Mesenchymal stem cell (in vitro differentiated cells and primary cell): ENCODE results near the gene PRM2.

ENCODE experiments used
- DNase-seq: peaks from one replicate; pipeline ENCODE4 v3.0.0-alpha.2; 2013
- H2AFZ ChIP-seq: one replicate; pipeline ENCODE4 v1.6.1; 2013; ENCODE audit warnings: low read depth, mild to moderate bottlenecking, control low read depth, inconsistent platforms, low read length, moderate library complexity
- H2AK5ac ChIP-seq: 2 replicates; pipeline ENCODE4 v1.6.1; 2013; ENCODE audit warnings: low read length, moderate library complexity, mild to moderate bottlenecking, inconsistent platforms; ENCODE audit not compliant: severe bottlenecking
- H2BK120ac ChIP-seq: one replicate; pipeline ENCODE4 v1.6.1; 2013; ENCODE audit warnings: low read depth, mild to moderate bottlenecking, inconsistent platforms, low read length, moderate library complexity
- H2BK12ac ChIP-seq, 2 experiments: one replicate each; pipeline ENCODE4 v1.6.1; 2013; ENCODE audit warnings: inconsistent platforms in 2 of 2, low read length in 2 of 2, mild to moderate bottlenecking in 2 of 2, moderate library complexity in 2 of 2, control low read depth in 1 of 2
- H2BK15ac ChIP-seq: one replicate; pipeline ENCODE4 v1.6.1; 2013; ENCODE audit warnings: mild to moderate bottlenecking, low read depth, inconsistent platforms; ENCODE audit not compliant: poor library complexity, severe bottlenecking
- H2BK5ac ChIP-seq: 2 replicates; pipeline ENCODE4 v1.6.1; 2013; ENCODE audit warnings: low read depth, mild to moderate bottlenecking, low read length, control low read depth, inconsistent platforms; ENCODE audit not compliant: poor library complexity, severe bottlenecking
- H3K14ac ChIP-seq, 2 experiments: one replicate each; pipeline ENCODE4 v1.6.1; 2013; ENCODE audit warnings: inconsistent platforms in 2 of 2, low read length in 2 of 2, control low read depth in 1 of 2, mild to moderate bottlenecking in 1 of 2, moderate library complexity in 1 of 2
- H3K18ac ChIP-seq, 2 experiments: one replicate each; pipeline ENCODE4 v1.6.1; 2013; ENCODE audit warnings: inconsistent platforms in 2 of 2, low read length in 2 of 2, control low read depth in 1 of 2, low read depth in 1 of 2, mild to moderate bottlenecking in 1 of 2
- H3K23ac ChIP-seq, 2 experiments: one replicate each; pipeline ENCODE4 v1.6.1; 2013; ENCODE audit warnings: inconsistent platforms in 2 of 2, low read length in 2 of 2, mild to moderate bottlenecking in 2 of 2, moderate library complexity in 2 of 2, control low read depth in 1 of 2
- H3K27ac ChIP-seq: 2 replicates; pipeline ENCODE4 v1.5.1; 2013; ENCODE audit warnings: mild to moderate bottlenecking, moderate library complexity, low read length, control low read depth, inconsistent platforms; ENCODE audit not compliant: poor library complexity, severe bottlenecking
- H3K27me3 ChIP-seq, 2 experiments: 2 replicates each; pipeline versions ENCODE4 v1.6.1 to v1.7.0; 2013; ENCODE audit warnings: low read length in 2 of 2, mild to moderate bottlenecking in 2 of 2, moderate library complexity in 2 of 2, control low read depth in 1 of 2, inconsistent platforms in 1 of 2; ENCODE audit not compliant: control insufficient read depth in 1 of 2, insufficient read depth in 1 of 2
- H3K36me3 ChIP-seq, 2 experiments: 2 replicates each; pipeline versions ENCODE4 v1.6.1 to v1.7.0; 2013; ENCODE audit warnings: low read length in 2 of 2, control low read depth in 1 of 2, inconsistent platforms in 1 of 2, low read depth in 1 of 2, mild to moderate bottlenecking in 1 of 2; ENCODE audit not compliant: insufficient read depth in 2 of 2, control insufficient read depth in 1 of 2
- H3K4ac ChIP-seq, 2 experiments: one replicate each; pipeline ENCODE4 v1.6.1; 2013; ENCODE audit warnings: inconsistent platforms in 2 of 2, low read length in 2 of 2, mild to moderate bottlenecking in 2 of 2, moderate library complexity in 2 of 2, control low read depth in 1 of 2, low read depth in 1 of 2
- H3K4me1 ChIP-seq: 2 replicates; pipeline ENCODE4 v1.6.1; 2013; ENCODE audit warnings: low read depth, low read length, control low read depth; ENCODE audit not compliant: control insufficient read depth, insufficient read depth
- H3K4me2 ChIP-seq: 2 replicates; pipeline ENCODE4 v1.6.1; 2013; ENCODE audit warnings: low read length, mild to moderate bottlenecking, inconsistent platforms; ENCODE audit not compliant: poor library complexity, severe bottlenecking
- H3K4me3 ChIP-seq, 2 experiments: 2 replicates each; pipeline versions ENCODE4 v1.5.1 to v1.7.0; 2013; ENCODE audit warnings: low read length in 2 of 2, mild to moderate bottlenecking in 2 of 2, control low read depth in 1 of 2, low read depth in 1 of 2; ENCODE audit not compliant: insufficient read depth in 1 of 2
- H3K79me1 ChIP-seq: replicated peaks from 2 replicates; pipeline ENCODE4 v1.6.1; 2013; ENCODE audit warnings: mild to moderate bottlenecking, control low read depth, low read length, inconsistent platforms; ENCODE audit not compliant: poor library complexity, severe bottlenecking
- H3K9ac ChIP-seq: 2 replicates; pipeline ENCODE4 v1.7.0; 2013; ENCODE audit warnings: mild to moderate bottlenecking, low read length, moderate library complexity
- H3K9me3 ChIP-seq: 2 replicates; pipeline ENCODE4 v1.7.0; 2013; ENCODE audit warnings: mild to moderate bottlenecking, low read length; ENCODE audit not compliant: control insufficient read depth
- H4K8ac ChIP-seq: one replicate; pipeline ENCODE4 v1.6.1; 2013; ENCODE audit warnings: inconsistent platforms, mild to moderate bottlenecking, low read length, moderate library complexity
- H4K91ac ChIP-seq: one replicate; pipeline ENCODE4 v1.6.1; 2013; ENCODE audit warnings: mild to moderate bottlenecking, low read length, inconsistent platforms
- WGBS: methylation state at CpG from one replicate; pipeline ENCODE4 v1.1.7; 2013; ENCODE audit warnings: mixed read lengths; 5-methylcytosine and 5-hydroxymethylcytosine counted together

Gene PRM2

DNA sequence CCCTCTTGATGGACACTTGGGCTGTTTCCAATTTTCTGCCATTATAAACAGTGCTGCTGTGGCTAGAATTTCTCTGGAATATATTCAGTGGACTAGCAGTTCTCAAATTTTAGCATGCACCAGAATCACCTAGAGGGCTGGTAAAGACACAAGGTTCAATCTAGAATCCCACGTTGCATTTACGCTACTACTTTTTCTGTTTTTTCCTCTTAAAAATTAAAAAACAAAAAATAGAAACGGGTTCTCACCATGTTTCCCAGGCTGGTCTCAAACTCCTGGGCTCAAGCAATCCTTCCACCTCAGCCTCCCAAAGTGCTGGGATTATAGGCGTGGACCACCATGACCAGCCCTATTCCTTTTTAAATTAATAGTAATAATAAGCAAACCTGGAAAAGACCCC is 19.4 kb upstream of the PRM2 start:
- H3K23ac ChIP-seq, result no peak overlapping the region

DNA sequence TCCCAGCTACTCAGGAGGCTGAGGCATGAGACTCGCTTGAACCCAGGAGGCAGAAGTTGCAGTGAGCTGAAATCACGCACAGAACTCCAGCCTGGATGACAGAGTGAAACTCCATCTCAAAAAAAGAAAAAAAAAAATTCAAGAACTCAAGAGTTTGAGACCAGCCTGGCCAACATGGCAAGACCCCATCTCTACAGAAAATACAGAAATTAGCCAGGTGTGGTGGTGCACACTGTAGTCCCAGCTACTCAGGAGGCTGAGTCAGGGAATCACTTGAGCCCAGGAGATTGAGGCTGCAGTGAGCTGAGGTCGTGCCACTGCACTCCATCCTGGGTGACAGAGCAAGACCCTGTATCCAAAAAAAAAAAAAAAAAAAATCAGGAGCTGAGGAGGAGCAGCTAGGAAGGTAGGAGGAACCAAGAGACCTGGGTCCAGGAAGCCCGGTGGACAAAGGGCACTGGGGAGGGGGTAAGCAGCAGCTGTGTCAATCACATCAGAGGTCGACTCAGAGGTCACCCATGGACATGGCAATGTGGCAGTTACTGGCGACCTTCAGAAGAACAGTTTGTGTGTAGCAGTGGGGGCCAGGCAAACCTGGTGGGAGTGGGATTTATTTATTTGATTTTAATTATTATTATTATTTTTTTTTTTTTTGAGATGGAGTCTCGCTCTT is 15.9 kb upstream of the PRM2 start:
- Histone ChIP-seq H3K9me3 (no peaks in the 10 kb centered on the region), H3K23ac (no peak overlapping the region), H2BK120ac (no peak overlapping the region), H4K91ac (no peak overlapping the region), H3K4ac (no peak overlapping the region), H2AFZ (no peak overlapping the region), H3K14ac (no peak overlapping the region), H2AK5ac (no peak overlapping the region), H3K36me3 (no peaks in the 10 kb centered on the region), H4K8ac (no peak overlapping the region), H3K27ac (no peak overlapping the region), H2BK5ac (no peak overlapping the region), H3K18ac (no peak overlapping the region), H2BK15ac (no peak overlapping the region), H3K27me3 (peaks cover 0 to 34% of the 10 kb centered on the region in 2 experiments), H3K79me1 (no peaks in the 10 kb centered on the region), H3K4me2 (no peak overlapping the region), H3K4me1 (peaks cover 14% of the 10 kb centered on the region), H3K4me3 (no peak overlapping the region), H3K9ac (no peak overlapping the region), H2BK12ac (no peak overlapping the region)
- WGBS, result 83% methylated on average over 7 of the region's 7 CpGs
- no peak for DNase-seq

More for the DNA sequence above, 19.4 kb upstream of the PRM2 start:
- Histone ChIP-seq H2BK15ac (no peak overlapping the region), H2BK5ac (no peak overlapping the region), H4K91ac (no peak overlapping the region), H3K14ac (no peak overlapping the region), H3K4ac (no peak overlapping the region), H4K8ac (no peak overlapping the region), H3K79me1 (no peaks in the 10 kb centered on the region), H3K9ac (no peak overlapping the region), H3K27ac (no peak overlapping the region), H2BK12ac (no peak overlapping the region), H3K36me3 (no peaks in the 10 kb centered on the region), H3K9me3 (no peaks in the 10 kb centered on the region), H3K4me3 (no peak overlapping the region), H3K18ac (no peak overlapping the region), H2BK120ac (no peak overlapping the region), H2AK5ac (no peak overlapping the region), H3K27me3 (peaks cover 0 to 17% of the 10 kb centered on the region in 2 experiments), H3K4me2 (no peak overlapping the region), H3K4me1 (peaks cover 19% of the 10 kb centered on the region), H2AFZ (no peak overlapping the region)
- 96% methylated on average over 4 of the region's 4 CpGs for WGBS
- no peak for DNase-seq

DNA sequence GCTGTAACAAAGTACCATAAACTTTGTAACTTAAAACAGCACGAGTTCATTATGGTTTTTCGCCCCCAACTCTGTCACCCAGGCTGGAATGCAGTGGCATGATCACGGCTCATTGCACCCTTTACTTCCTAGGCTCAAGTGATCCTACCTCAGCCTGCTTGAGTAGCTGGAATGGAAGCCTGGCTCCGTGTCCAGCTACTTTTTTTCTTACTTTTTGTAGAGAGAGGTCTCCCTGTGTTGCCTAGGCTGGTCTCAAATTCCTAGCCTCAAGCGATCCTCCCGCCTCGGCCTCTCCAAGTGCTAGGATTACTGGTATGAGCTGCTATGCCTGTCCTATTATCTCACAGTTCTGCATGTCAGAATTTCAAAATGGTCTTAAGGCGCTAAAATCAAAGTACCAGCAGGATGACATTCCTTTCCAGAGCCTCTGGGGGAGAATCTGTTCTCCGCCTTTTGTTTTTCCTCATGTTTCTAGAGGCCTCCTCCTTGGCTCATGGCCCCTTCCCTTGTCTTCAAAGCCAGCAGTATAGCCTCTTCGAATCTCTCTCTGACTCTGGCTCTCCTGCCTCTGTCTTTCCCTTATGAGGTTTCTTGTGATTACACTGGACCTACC is 14.9 kb upstream of the PRM2 start:
- Histone ChIP-seq H2BK5ac (no peak overlapping the region), H3K4ac (no peak overlapping the region), H2BK15ac (no peak overlapping the region), H2AFZ (no peak overlapping the region), H3K9me3 (no peaks in the 10 kb centered on the region), H3K9ac (no peak overlapping the region), H4K8ac (no peak overlapping the region), H3K79me1 (no peaks in the 10 kb centered on the region), H4K91ac (no peak overlapping the region), H2AK5ac (no peak overlapping the region), H3K18ac (no peak overlapping the region), H3K27ac (no peak overlapping the region), H3K4me2 (no peak overlapping the region), H3K27me3 (peaks cover 0 to 34% of the 10 kb centered on the region in 2 experiments), H3K36me3 (no peaks in the 10 kb centered on the region), H3K4me3 (no peak overlapping the region), H2BK120ac (no peak overlapping the region), H2BK12ac (no peak overlapping the region), H3K23ac (no peak overlapping the region), H3K14ac (no peak overlapping the region), H3K4me1 (peaks cover 7% of the 10 kb centered on the region)
- WGBS, result 55% methylated on average over 10 of the region's 10 CpGs
- DNase-seq, result no peak

DNA sequence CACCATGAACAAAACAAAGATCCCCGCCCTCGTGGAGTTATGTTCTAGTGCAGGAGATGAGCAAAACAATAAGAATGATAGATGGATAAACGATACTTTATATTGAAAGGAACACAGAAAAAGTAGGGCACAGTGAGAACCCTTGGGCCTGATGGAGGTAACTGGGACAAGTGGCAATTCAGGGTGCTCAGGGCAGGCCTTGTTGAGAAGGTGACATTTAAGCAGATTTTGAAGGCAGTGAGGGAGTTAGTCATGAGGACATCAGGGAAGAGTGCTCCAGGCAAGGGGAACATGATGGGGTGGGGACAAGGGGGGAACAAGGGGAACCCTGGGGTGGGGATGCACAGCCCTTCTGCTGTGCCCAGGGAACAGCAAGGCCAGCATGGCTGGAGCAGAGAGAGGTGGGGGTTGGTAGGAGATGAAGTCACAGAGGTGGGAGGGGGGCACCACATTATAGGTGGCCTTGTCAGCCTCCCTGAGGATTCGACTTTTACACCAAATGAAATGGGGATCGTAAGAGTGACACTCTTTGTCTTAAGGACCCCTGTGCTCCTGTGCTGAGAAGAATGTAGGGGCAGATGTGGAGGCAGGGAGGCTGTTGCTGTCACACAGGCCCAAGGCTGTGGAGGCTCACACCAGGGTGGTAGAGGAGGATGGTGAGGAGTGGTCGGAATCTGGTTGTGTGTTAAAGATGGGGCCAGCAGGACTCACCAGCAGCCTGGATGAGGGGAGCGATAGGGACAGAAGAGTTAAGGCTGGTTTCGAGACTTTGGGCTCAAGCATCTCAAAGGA is 14.0 kb upstream of the PRM2 start:
- H3K23ac ChIP-seq, result no peak overlapping the region
- no peaks in the 10 kb centered on the region for H3K36me3 ChIP-seq
- H2AK5ac ChIP-seq, result no peak overlapping the region
- no peak overlapping the region for H3K14ac ChIP-seq
- no peak overlapping the region for H4K91ac ChIP-seq
- peaks cover 0 to 43% of the 10 kb centered on the region in 2 experiments for H3K27me3 ChIP-seq
- no peaks in the 10 kb centered on the region for H3K9me3 ChIP-seq
- H3K18ac ChIP-seq, result no peak overlapping the region
- H2AFZ ChIP-seq, result no peak overlapping the region
- no peak overlapping the region for H2BK15ac ChIP-seq
- no peak overlapping the region for H4K8ac ChIP-seq
- no peak overlapping the region for H3K4me3 ChIP-seq
- H3K4me2 ChIP-seq, result no peak overlapping the region
- H3K79me1 ChIP-seq, result no peaks in the 10 kb centered on the region
- no peak overlapping the region for H3K27ac ChIP-seq
- peaks cover 4% of the 10 kb centered on the region for H3K4me1 ChIP-seq
- H2BK5ac ChIP-seq, result no peak overlapping the region
- no peak overlapping the region for H2BK12ac ChIP-seq
- no peak overlapping the region for H2BK120ac ChIP-seq
- DNase-seq, result no peak
- H3K9ac ChIP-seq, result no peak overlapping the region
- WGBS, result 93% methylated on average over 8 of the region's 8 CpGs
- no peak overlapping the region for H3K4ac ChIP-seq
